ENCODE results near the gene ADGRV1.

ADGRV1 gene

DNA sequence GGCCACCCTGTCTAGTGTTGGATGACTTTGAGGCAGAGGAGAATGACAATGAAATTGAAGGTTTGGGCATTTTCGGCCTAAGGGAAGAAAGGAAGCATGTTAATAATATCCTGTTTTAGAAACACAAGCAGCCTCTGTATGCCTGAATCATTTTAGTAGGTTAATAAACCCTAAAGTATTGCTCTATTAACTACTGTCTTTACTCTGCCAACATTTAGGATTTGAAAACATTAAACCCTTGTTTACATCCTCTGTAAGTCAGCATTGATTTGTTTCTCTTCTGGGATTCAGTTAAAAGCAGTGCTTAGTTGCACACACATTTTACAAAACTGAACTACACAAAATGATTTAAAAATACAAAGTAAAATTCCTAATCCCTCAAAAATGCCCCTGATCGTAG lies 465.6 kb downstream of the ADGRV1 start:
- H3K27me3 ChIP-seq (ENCODE audit: insufficient read depth, low read length), result no peaks in the 10 kb centered on the region
- 100% methylated on average over 1 of the region's 2 CpGs for WGBS
- no peaks in the 10 kb centered on the region for H3K36me3 ChIP-seq (ENCODE audit: insufficient read depth, low read length)
- H3K9ac ChIP-seq (ENCODE audit: low read depth, low read length), result no peak overlapping the region
- H3K9me3 ChIP-seq (ENCODE audit: insufficient read depth, low read depth, low read length), result no peaks in the 10 kb centered on the region
- H3K4me1 ChIP-seq (ENCODE audit: insufficient read depth, low read length), result peaks cover 14% of the 10 kb centered on the region; the same call in 1 of the 2 replicates
- no peak overlapping the region for H3K4me3 ChIP-seq (ENCODE audit: low read length)
- H3K27ac ChIP-seq (ENCODE audit: low read depth, low read length), result no peak overlapping the region

DNA sequence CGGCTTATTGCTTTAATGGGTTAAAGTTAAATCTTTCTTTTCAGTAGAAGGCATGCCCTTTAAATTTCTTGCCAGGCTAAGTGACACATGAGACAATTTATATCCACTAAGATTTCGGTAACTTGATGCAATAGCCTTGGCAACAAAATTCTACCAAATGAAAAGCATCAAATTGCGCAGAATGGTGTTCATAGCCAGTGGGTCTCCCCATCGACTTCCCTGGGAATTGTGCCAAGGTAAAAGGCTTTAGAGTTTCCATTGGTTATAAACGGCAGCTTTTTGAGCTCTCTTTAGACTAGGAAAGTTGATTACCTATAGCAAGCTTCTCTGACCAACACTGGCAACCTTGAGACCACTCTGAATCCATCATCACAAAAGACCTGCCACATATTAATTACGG lies 466.1 kb downstream of the ADGRV1 start:
- H3K4me3 ChIP-seq (ENCODE audit: low read length), result no peak overlapping the region
- H3K27ac ChIP-seq (ENCODE audit: low read depth, low read length), result no peak overlapping the region
- H3K9me3 ChIP-seq (ENCODE audit: insufficient read depth, low read depth, low read length), result no peaks in the 10 kb centered on the region
- no peak overlapping the region for H3K9ac ChIP-seq (ENCODE audit: low read depth, low read length)
- peaks cover 14% of the 10 kb centered on the region; the same call in 1 of the 2 replicates for H3K4me1 ChIP-seq (ENCODE audit: insufficient read depth, low read length)
- H3K27me3 ChIP-seq (ENCODE audit: insufficient read depth, low read length), result no peaks in the 10 kb centered on the region
- H3K36me3 ChIP-seq (ENCODE audit: insufficient read depth, low read length), result no peaks in the 10 kb centered on the region
- WGBS, result 91% methylated on average over 6 of the region's 6 CpGs

DNA sequence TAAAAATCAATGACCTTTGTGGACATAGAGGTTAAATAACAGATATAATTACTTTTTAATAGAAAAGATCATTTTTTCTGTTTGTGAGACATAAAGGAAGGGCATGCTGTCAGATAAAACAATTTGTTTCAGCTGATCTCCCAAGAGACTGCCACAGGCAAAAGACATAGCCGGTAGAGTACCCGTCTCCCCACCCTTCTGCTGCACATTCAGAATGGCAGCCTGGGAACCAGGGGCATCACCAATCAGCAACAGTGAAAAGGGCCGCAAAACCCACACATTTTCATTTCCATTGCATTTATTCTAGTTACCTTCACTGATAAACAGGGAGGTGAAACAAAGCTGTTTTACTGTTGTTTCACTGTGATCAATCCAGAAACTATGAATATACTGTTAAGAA lies 466.9 kb downstream of the ADGRV1 start:
- Histone ChIP-seq H3K27me3 (ENCODE audit: insufficient read depth, low read length) (no peaks in the 10 kb centered on the region), H3K27ac (ENCODE audit: low read depth, low read length) (no peak overlapping the region)
- 90% methylated on average over 3 of the region's 3 CpGs for WGBS

DNA sequence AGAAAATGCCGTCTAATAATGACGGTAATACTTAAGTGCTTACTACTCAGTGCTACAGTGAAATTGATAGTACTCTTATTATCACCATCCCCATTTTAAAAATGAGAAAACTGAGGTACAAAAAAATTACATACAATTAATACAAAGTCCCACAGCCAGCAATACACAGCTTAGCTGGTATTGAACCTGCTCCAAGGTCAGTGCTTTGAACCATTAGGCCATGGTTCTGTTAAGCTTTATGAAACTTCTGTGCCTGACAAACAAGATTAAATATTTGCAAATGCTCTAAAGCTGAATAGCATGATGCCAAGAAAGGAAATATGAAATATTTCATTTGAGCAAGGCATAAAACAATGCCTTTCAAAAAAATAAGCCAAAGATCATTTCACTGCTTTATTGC lies 467.4 kb downstream of the ADGRV1 start:
- WGBS, result 100% methylated on average over 2 of the region's 2 CpGs
- no peaks in the 10 kb centered on the region for H3K27me3 ChIP-seq (ENCODE audit: insufficient read depth, low read length)
- no peak overlapping the region for H3K4me3 ChIP-seq (ENCODE audit: low read length)
- no peak overlapping the region for H3K9ac ChIP-seq (ENCODE audit: low read depth, low read length)
- H3K27ac ChIP-seq (ENCODE audit: low read depth, low read length), result no peak overlapping the region
- H3K4me1 ChIP-seq (ENCODE audit: insufficient read depth, low read length), result peaks cover 11% of the 10 kb centered on the region; the same call in 1 of the 2 replicates
- H3K36me3 ChIP-seq (ENCODE audit: insufficient read depth, low read length), result no peaks in the 10 kb centered on the region
- H3K9me3 ChIP-seq (ENCODE audit: insufficient read depth, low read depth, low read length), result no peaks in the 10 kb centered on the region

More for the DNA sequence above, 466.9 kb downstream of the ADGRV1 start:
- H3K9ac ChIP-seq (ENCODE audit: low read depth, low read length), result no peak overlapping the region
- peaks cover 14% of the 10 kb centered on the region; the same call in 1 of the 2 replicates for H3K4me1 ChIP-seq (ENCODE audit: insufficient read depth, low read length)
- H3K36me3 ChIP-seq (ENCODE audit: insufficient read depth, low read length), result no peaks in the 10 kb centered on the region
- H3K9me3 ChIP-seq (ENCODE audit: insufficient read depth, low read depth, low read length), result no peaks in the 10 kb centered on the region
- H3K4me3 ChIP-seq (ENCODE audit: low read length), result no peak overlapping the region

DNA sequence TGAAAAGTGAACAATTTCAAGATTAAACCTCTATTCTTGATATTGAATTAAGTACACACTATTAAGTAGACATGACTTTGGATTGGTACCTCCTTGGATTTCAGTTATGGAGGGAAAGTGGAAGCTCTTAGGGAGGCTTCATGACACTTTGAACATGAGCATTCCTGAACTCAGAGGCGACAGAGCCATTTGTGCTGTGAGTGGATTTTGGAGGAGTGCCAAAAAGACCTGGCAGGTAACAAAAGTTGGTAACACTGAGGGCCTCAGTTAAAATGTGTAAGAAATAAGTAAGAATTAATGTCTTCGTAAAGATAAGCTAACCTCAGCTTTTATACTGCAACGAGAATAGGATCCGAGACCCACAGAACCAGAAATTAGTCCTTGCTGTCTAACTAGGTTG lies 467.9 kb downstream of the ADGRV1 start:
- WGBS, result 95% methylated on average over 4 of the region's 4 CpGs
- Histone ChIP-seq H3K9ac (ENCODE audit: low read depth, low read length) (no peak overlapping the region), H3K9me3 (ENCODE audit: insufficient read depth, low read depth, low read length) (no peaks in the 10 kb centered on the region), H3K27me3 (ENCODE audit: insufficient read depth, low read length) (no peaks in the 10 kb centered on the region), H3K36me3 (ENCODE audit: insufficient read depth, low read length) (no peaks in the 10 kb centered on the region), H3K27ac (ENCODE audit: low read depth, low read length) (no peak overlapping the region), H3K4me3 (ENCODE audit: low read length) (no peak overlapping the region), H3K4me1 (ENCODE audit: insufficient read depth, low read length) (peaks cover 11% of the 10 kb centered on the region; the same call in 1 of the 2 replicates)

DNA sequence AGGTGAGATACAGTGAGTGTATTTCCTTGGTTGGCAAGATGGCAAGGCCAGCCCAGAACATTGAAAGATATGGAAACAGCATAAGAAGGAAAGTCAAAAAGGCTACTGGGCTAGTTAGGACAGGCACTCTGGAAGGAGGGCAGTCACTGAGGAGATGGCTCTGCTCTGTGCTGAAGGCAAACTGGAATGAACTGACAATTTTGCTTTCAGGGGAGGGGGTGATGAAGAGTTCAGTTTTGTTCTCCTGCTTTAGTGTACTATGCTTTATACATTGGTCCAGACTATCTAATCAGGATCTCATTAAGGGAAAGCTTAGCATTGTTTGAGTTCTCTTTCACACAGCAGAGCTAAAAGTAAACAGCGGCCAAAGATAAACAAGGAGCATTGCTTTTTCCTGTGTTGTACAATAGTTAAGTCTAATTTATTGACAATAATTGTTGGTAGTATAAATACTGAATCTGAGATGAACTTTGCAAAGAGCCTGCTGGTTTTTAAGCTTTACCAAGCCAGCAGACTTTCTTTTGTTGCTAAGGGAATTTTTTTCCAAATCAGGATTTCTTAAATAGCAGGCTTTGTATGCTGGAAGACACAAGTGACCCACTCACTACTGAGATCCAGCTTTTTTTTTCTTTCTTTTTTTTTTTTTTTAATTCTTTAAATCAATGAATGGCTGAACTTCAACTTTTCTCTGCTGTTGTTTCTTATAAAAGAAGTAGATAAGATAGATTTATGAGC lies 469.0 kb downstream of the ADGRV1 start:
- Histone ChIP-seq H3K9ac (ENCODE audit: low read depth, low read length) (no peak overlapping the region), H3K27ac (ENCODE audit: low read depth, low read length) (0 out of 2 replicates have a peak overlapping the region, but pooled peaks have one; percentile 18), H3K9me3 (ENCODE audit: insufficient read depth, low read depth, low read length) (no peaks in the 10 kb centered on the region), H3K4me3 (ENCODE audit: low read length) (no peak overlapping the region), H3K4me1 (ENCODE audit: insufficient read depth, low read length) (peaks cover 11% of the 10 kb centered on the region; the same call in 1 of the 2 replicates), H3K27me3 (ENCODE audit: insufficient read depth, low read length) (no peaks in the 10 kb centered on the region), H3K36me3 (ENCODE audit: insufficient read depth, low read length) (no peaks in the 10 kb centered on the region)
- 91% methylated on average over 1 of the region's 1 CpG for WGBS

DNA sequence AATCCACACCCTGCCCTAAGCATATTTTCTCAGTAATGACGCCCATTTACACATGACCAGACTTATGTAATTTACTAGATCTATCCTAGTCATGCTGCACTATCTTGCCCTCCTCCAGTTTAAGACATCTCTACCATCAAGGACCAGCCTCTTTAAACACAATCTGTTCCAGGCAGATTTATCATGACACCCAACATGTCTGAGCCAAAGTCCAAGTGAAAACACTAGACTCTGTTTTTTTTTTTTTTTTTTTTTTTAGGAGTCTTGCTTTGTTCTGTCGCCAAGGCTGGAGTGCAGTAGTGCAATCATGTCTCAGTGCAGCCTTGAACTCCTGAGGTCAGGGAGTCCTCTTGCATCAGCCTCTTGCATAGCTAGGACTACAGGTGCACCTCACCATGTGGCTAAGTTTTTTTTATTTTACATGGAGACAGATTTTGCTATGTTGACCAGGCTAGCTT lies 469.9 kb downstream of the ADGRV1 start:
- H3K27me3 ChIP-seq (ENCODE audit: insufficient read depth, low read length), result no peaks in the 10 kb centered on the region
- no peak overlapping the region for H3K27ac ChIP-seq (ENCODE audit: low read depth, low read length)
- H3K4me1 ChIP-seq (ENCODE audit: insufficient read depth, low read length), result peaks cover 11% of the 10 kb centered on the region; the same call in 1 of the 2 replicates
- H3K4me3 ChIP-seq (ENCODE audit: low read length), result no peak overlapping the region
- no peaks in the 10 kb centered on the region for H3K9me3 ChIP-seq (ENCODE audit: insufficient read depth, low read depth, low read length)
- H3K36me3 ChIP-seq (ENCODE audit: insufficient read depth, low read length), result no peaks in the 10 kb centered on the region
- H3K9ac ChIP-seq (ENCODE audit: low read depth, low read length), result no peak overlapping the region
- 97% methylated on average over 2 of the region's 2 CpGs for WGBS

DNA sequence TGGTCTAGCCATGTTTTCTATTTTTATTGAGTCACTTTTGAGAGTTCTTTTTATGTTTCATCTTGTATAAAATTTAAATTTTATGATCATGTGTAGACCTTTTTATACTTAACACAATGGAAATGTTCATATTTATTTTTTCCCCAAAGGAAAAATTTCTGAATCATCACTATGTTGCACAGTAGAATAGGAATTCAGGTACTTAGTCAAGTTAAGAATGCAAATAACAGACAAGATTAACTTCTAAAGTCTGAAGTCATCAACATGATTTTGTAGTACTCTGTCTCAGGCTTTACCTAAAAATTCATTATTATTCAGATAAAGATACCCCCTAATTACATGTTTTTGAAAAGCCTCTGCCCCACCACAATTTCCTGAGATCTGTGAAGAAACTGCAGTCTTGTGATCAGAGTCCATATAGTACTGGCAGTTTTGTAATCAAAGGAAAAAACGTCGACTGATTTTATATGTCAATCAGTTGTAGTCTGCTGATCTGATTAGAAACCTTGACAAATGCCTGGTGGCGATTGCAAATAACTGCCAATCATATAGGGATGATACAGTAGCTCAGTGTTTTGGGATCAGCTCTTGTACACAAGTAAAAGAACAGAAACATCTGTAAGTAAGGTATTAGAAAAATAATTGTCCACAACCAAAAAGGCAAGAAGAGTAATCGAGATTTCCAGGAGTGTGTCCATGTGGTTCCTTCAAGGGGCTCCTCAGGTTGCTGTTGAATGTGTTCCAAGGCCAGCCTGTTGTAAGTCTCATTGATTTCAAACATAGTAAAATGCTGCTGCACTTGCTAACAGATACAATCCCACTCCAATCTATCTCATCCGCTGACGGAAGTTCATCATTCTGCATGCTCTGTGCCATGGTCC lies 472.2 kb downstream of the ADGRV1 start:
- peaks cover 11% of the 10 kb centered on the region; the same call in 1 of the 2 replicates for H3K4me1 ChIP-seq (ENCODE audit: insufficient read depth, low read length)
- H3K9me3 ChIP-seq (ENCODE audit: insufficient read depth, low read depth, low read length), result no peaks in the 10 kb centered on the region
- no peaks in the 10 kb centered on the region for H3K36me3 ChIP-seq (ENCODE audit: insufficient read depth, low read length)
- WGBS, result 93% methylated on average over 6 of the region's 6 CpGs
- no peak overlapping the region for H3K27ac ChIP-seq (ENCODE audit: low read depth, low read length)
- no peaks in the 10 kb centered on the region for H3K27me3 ChIP-seq (ENCODE audit: insufficient read depth, low read length)
- H3K4me3 ChIP-seq (ENCODE audit: low read length), result no peak overlapping the region
- H3K9ac ChIP-seq (ENCODE audit: low read depth, low read length), result no peak overlapping the region

DNA sequence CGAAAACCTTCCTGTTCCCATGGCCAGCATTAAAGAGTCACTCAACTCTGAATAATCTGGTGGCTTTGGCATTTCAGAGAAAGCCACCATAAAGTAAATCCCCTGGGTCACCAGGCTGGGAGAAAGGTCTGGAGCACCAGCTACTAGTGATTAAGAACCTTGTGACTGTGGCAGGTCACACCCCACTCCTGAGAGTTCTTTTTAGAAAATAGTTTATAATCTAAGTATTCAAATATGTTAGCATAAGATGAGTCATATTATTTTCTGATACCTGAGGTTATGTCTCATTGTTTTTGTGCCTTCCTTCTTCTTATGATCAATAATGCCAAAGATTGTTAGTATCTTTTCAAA lies 472.8 kb downstream of the ADGRV1 start:
- Histone ChIP-seq H3K27ac (ENCODE audit: low read depth, low read length) (no peak overlapping the region), H3K9me3 (ENCODE audit: insufficient read depth, low read depth, low read length) (no peaks in the 10 kb centered on the region), H3K27me3 (ENCODE audit: insufficient read depth, low read length) (no peaks in the 10 kb centered on the region), H3K9ac (ENCODE audit: low read depth, low read length) (no peak overlapping the region), H3K4me1 (ENCODE audit: insufficient read depth, low read length) (peaks cover 11% of the 10 kb centered on the region; the same call in 1 of the 2 replicates), H3K36me3 (ENCODE audit: insufficient read depth, low read length) (no peaks in the 10 kb centered on the region), H3K4me3 (ENCODE audit: low read length) (no peak overlapping the region)
- 98% methylated on average over 1 of the region's 1 CpG for WGBS

DNA sequence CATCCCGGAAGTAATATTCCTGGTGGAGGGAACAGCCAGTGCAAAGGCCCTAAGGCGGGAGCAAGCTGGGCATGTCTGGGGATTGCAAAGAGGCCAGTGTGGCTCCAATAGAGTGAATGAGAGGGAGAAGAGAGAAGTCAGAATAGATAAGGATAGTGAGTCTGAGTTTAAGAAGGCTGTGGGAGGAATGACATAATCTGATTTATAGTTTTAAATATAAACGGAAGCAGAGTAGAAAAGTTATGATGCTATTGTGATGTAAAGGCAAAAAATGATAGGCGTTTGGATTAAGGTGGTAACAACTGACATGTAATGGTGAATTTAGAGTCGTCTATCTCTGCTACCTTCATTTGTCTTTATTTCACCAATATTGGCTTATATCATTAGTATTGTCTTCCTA lies 473.5 kb downstream of the ADGRV1 start:
- no peaks in the 10 kb centered on the region for H3K9me3 ChIP-seq (ENCODE audit: insufficient read depth, low read depth, low read length)
- no peak overlapping the region for H3K4me3 ChIP-seq (ENCODE audit: low read length)
- no peak overlapping the region for H3K9ac ChIP-seq (ENCODE audit: low read depth, low read length)
- WGBS, result 93% methylated on average over 4 of the region's 5 CpGs
- no peak overlapping the region for H3K27ac ChIP-seq (ENCODE audit: low read depth, low read length)
- H3K36me3 ChIP-seq (ENCODE audit: insufficient read depth, low read length), result no peaks in the 10 kb centered on the region
- H3K27me3 ChIP-seq (ENCODE audit: insufficient read depth, low read length), result no peaks in the 10 kb centered on the region
- H3K4me1 ChIP-seq (ENCODE audit: insufficient read depth, low read length), result peaks cover 12% of the 10 kb centered on the region; the same call in 1 of the 2 replicates

DNA sequence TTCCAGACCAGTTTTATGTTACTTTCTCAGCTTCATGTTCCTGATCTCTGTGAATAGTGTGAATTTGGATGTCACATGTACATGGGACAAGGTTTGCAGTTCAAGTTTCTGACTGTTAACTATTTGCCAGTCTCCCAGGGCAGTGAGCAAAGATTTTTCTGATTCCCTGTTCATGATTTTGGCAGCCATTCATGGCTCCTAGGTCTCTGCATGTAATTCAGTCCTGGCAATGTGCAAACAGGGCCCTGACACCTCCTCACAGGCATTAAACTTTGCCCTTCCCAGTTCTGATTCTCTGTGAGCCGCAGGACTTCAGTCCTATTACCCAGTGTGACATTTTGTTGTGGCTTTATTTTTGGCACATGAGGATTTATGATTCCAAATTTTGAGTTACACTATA lies 474.8 kb downstream of the ADGRV1 start:
- Histone ChIP-seq H3K36me3 (ENCODE audit: insufficient read depth, low read length) (no peaks in the 10 kb centered on the region), H3K4me3 (ENCODE audit: low read length) (no peak overlapping the region), H3K9ac (ENCODE audit: low read depth, low read length) (no peak overlapping the region), H3K27me3 (ENCODE audit: insufficient read depth, low read length) (no peaks in the 10 kb centered on the region), H3K9me3 (ENCODE audit: insufficient read depth, low read depth, low read length) (no peaks in the 10 kb centered on the region), H3K27ac (ENCODE audit: low read depth, low read length) (no peak overlapping the region), H3K4me1 (ENCODE audit: insufficient read depth, low read length) (peaks cover 14% of the 10 kb centered on the region)
- WGBS, result 100% methylated on average over 1 of the region's 1 CpG
